ENCODE data around the gene IL9. TPM values are rescaled to one million over a fixed set of nuclear protein-coding genes. Genes with fewer than 3 reads are reported as not detected.

Gene IL9
- total and polyA plus RNA-seq, 2 of the 4 experiments (the other 2 are of a cell fraction), result not detected

DNA sequence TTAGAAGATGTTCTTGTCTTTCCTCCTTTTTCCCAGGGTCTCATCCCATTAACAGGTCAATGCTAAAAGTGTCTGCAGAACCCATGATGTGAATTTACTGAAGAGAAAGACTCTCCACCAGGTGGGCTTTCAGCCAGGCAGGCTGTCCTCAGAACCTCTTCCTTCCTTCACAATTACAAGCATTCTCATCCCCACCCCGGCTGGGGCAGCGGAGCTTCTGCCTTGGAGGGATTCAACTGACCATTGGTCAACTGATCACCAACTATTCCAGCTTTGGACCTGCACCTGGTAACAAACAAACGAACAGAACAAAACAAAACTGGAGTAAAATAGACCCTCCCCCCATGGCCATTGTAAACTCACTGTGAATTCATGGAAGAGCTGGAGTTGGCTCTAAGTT is 12.6 kb downstream of the IL9 start:
- Histone ChIP-seq H4K8ac (ENCODE audit: low read depth in 2 of 2, low read length in 2 of 2) (no peak overlapping the region), H2AFZ (replicated peaks; ENCODE audit: low read length, poor library complexity) (no peak overlapping the region), H3K4me2 (ENCODE audit: low read depth, low read length) (no peak overlapping the region), H3K4ac (ENCODE audit: low read depth, low read length) (no peak overlapping the region), H3K9me3 (ENCODE audit: control insufficient read depth, insufficient read depth, low read length) (no peaks in the 10 kb centered on the region), H4K20me1 (ENCODE audit: insufficient read depth, low read length) (no peaks in the 10 kb centered on the region), H3K4me1 (ENCODE audit: control insufficient read depth, insufficient read depth, low read length) (peaks cover under 1% of the 10 kb centered on the region; the same call in 1 of the 2 replicates), H2AK5ac (ENCODE audit: low read depth, low read length) (no peak overlapping the region), H3K23ac (ENCODE audit: low read depth, low read length) (no peak overlapping the region), H2BK15ac (ENCODE audit: low read depth, low read length) (no peak overlapping the region), H3K4me3 (ENCODE audit: insufficient read depth, low read depth, low read length) (no peak overlapping the region), H3K9me1 (ENCODE audit: insufficient read depth, low read length) (no peaks in the 10 kb centered on the region), H3K27ac (ENCODE audit: insufficient read depth, low read length) (no peak overlapping the region), H3K27me3 (ENCODE audit: control insufficient read depth, insufficient read depth, low read length) (peaks cover 22% of the 10 kb centered on the region), H2BK20ac (ENCODE audit: low read depth, low read length) (no peak overlapping the region), H3K79me1 (ENCODE audit: low read depth in 1 of 2, low read length in 2 of 2) (no peaks in the 10 kb centered on the region), H3K9ac (ENCODE audit: low read depth, low read length) (no peak overlapping the region), H4K5ac (ENCODE audit: low read depth, low read length) (no peak overlapping the region), H3K18ac (ENCODE audit: low read depth, low read length) (no peak overlapping the region), H3K36me3 (ENCODE audit: control insufficient read depth, insufficient read depth, low read length) (no peaks in the 10 kb centered on the region), H4K91ac (ENCODE audit: insufficient read depth, low read depth, low read length) (no peak overlapping the region), H3K56ac (ENCODE audit: extremely low read depth, insufficient read depth, low read length) (no peak overlapping the region), H2BK120ac (ENCODE audit: low read depth, low read length) (no peak overlapping the region), H3K14ac (replicated peaks; ENCODE audit: low read depth, low read length) (no peak overlapping the region), H2AK9ac (replicated peaks; ENCODE audit: low read depth, low read length, poor library complexity) (no peak overlapping the region), H2BK5ac (ENCODE audit: low read depth, low read length, poor library complexity, severe bottlenecking) (no peak overlapping the region)
- CTCF ChIA-PET, result interaction anchor here (0.6 to 1.0 kb wide), 3 partner anchors 329 to 868 kb away, joined by 3 to 4 read pairs (median 3); no protein-coding TSS in a partner anchor
- no TSS peak for BruUV-seq (replicated peaks)
- intact Hi-C loops (cut with micrococcal nuclease), result loop anchor here (10.0 kb wide), 1 partner anchor 542 kb away; no protein-coding TSS in a partner anchor
- dilution Hi-C loops (cut with HindIII; ENCODE audit: low sequenced_read_pairs, unreplicated experiment), result no loop called here
- TF ChIP-seq BHLHE40 (IDR thresholded peaks at IDR 0.05; ENCODE audit: low read depth, low read length) (no peak), MAZ (IDR thresholded peaks at IDR 0.05; ENCODE audit: borderline replicate concordance, low read depth, low read length) (no peak), NFE2L2 (IDR thresholded peaks at IDR 0.05; ENCODE audit: low read depth, low read length) (no peak), MAFK (IDR thresholded peaks at IDR 0.05; ENCODE audit: low read depth, low read length) (no peak), MXI1 (IDR thresholded peaks at IDR 0.05; ENCODE audit: borderline replicate concordance, low read depth, low read length) (no peak), SMC3 (IDR thresholded peaks at IDR 0.05; ENCODE audit: low read depth, low read length) (no peak), RFX5 (IDR thresholded peaks at IDR 0.05; ENCODE audit: low read depth, low read length) (no peak), RAD21 (IDR thresholded peaks at IDR 0.05; ENCODE audit: low read length) (no peak), CHD1 (IDR thresholded peaks at IDR 0.05; ENCODE audit: low read depth, low read length) (no peak), FOS (IDR thresholded peaks at IDR 0.05; ENCODE audit: low read depth, low read length) (no peak), RCOR1 (IDR thresholded peaks at IDR 0.05; ENCODE audit: insufficient replicate concordance, low read length) (no peak), CEBPB (IDR thresholded peaks at IDR 0.05; ENCODE audit: low read depth, low read length) (no peak)
- TF ChIP-seq, protein P1, sequence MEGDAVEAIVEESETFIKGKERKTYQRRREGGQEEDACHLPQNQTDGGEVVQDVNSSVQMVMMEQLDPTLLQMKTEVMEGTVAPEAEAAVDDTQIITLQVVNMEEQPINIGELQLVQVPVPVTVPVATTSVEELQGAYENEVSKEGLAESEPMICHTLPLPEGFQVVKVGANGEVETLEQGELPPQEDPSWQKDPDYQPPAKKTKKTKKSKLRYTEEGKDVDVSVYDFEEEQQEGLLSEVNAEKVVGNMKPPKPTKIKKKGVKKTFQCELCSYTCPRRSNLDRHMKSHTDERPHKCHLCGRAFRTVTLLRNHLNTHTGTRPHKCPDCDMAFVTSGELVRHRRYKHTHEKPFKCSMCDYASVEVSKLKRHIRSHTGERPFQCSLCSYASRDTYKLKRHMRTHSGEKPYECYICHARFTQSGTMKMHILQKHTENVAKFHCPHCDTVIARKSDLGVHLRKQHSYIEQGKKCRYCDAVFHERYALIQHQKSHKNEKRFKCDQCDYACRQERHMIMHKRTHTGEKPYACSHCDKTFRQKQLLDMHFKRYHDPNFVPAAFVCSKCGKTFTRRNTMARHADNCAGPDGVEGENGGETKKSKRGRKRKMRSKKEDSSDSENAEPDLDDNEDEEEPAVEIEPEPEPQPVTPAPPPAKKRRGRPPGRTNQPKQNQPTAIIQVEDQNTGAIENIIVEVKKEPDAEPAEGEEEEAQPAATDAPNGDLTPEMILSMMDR (conservative IDR thresholded peaks at IDR 0.05; ENCODE audit: low read depth, low read length), result no peak
- TF ChIP-seq, protein P2, sequence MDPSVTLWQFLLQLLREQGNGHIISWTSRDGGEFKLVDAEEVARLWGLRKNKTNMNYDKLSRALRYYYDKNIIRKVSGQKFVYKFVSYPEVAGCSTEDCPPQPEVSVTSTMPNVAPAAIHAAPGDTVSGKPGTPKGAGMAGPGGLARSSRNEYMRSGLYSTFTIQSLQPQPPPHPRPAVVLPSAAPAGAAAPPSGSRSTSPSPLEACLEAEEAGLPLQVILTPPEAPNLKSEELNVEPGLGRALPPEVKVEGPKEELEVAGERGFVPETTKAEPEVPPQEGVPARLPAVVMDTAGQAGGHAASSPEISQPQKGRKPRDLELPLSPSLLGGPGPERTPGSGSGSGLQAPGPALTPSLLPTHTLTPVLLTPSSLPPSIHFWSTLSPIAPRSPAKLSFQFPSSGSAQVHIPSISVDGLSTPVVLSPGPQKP (IDR thresholded peaks at IDR 0.05; ENCODE audit: borderline replicate concordance, low read depth, low read length), result no peak
- TF ChIP-seq, protein P3, sequence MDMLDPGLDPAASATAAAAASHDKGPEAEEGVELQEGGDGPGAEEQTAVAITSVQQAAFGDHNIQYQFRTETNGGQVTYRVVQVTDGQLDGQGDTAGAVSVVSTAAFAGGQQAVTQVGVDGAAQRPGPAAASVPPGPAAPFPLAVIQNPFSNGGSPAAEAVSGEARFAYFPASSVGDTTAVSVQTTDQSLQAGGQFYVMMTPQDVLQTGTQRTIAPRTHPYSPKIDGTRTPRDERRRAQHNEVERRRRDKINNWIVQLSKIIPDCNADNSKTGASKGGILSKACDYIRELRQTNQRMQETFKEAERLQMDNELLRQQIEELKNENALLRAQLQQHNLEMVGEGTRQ (IDR thresholded peaks at IDR 0.05; ENCODE audit: low read depth, low read length), result no peak
- WGBS, 2 experiments (ENCODE audit: extremely low coverage in 2 of 2, insufficient read length in 1 of 2), result 86% methylated on average over 2 of the region's 3 CpGs; no CpG with 5 or more reads in 1 of the 2 experiments
- POLR2A ChIA-PET (ENCODE audit: unreplicated experiment), result no interaction called here
- in situ Hi-C loops (cut with MboI; ENCODE audit: low sequenced_read_pairs), result no loop called here
- DNase-seq (no peak), ATAC-seq (ENCODE audit: low read depth) (no peak)

Measured in IMR-90 (cell line).